A549 (cell line): ENCODE measurements around the gene DCLK1. TPM values are rescaled to one million over a fixed set of nuclear protein-coding genes. Genes with fewer than 3 reads are reported as not detected.
A peak's percentile ranks its signal among the peaks of the same experiment; 100 is the strongest.

Experiments
- ATAC-seq, 2 experiments: fragments of 200-7000 bp in 1 of 2; fragments of >200 bp in 1 of 2; cut with Nextera tagmentation in 1 of 2; cut with Tn5 transposase in 1 of 2; 3 replicates each; pipeline versions ENCODE4 v1.8.0 to v1.9.1; 2018 to 2020; ENCODE audit warnings: mild to moderate bottlenecking in 1 of 2, moderate library complexity in 1 of 2
- CTCF ChIA-PET: fragments of 300-600 bp; sonication (Branson Sonifier 250); formaldehyde crosslinking; extraction: SDS; loops from one replicate; lab custom pipeline; 2021; ENCODE audit warnings: antibody characterized with exemption, inconsistent platforms; lab: Yijun Ruan, JAX
- POLR2A ChIA-PET: fragments of 350-600 bp; formaldehyde crosslinking; extraction: SDS; loops from one replicate; lab custom pipeline; 2021; ENCODE audit warnings: antibody characterized with exemption, inconsistent platforms; lab: Yijun Ruan, JAX
- DNase-seq, 2 experiments: peaks; one replicate each; pipeline versions ENCODE4 v3.0.0 to v3.0.0-alpha.2; 2011 to 2016; ENCODE audit warnings: low read depth in 1 of 2, low spot score in 1 of 2
- FAIRE-seq: peaks from 2 replicates; lab custom pipeline; 2011; peaks lifted over from hg19 to GRCh38; lab: Jason Lieb, UNC
- H3K27ac ChIP-seq, 2 experiments: fragments of >200 bp; sonication (Bioruptor Twin); formaldehyde crosslinking; 3 replicates each; pipeline ENCODE4 v1.5.1; 2016 to 2017
- H3K4me1 ChIP-seq: fragments of >200 bp; sonication (Bioruptor Twin); formaldehyde crosslinking; 3 replicates; pipeline ENCODE4 v1.6.1; 2016
- H3K4me2 ChIP-seq: fragments of >200 bp; sonication (Bioruptor Twin); formaldehyde crosslinking; 3 replicates; pipeline ENCODE4 v1.6.1; 2016
- H3K4me3 ChIP-seq: fragments of >200 bp; sonication (Bioruptor Twin); formaldehyde crosslinking; 3 replicates; pipeline ENCODE4 v1.5.1; 2016
- H3K9me3 ChIP-seq: fragments of >200 bp; sonication (Bioruptor Twin); formaldehyde crosslinking; 3 replicates; pipeline ENCODE4 v1.6.1; 2016
- GATA3 ChIP-seq: IDR thresholded peaks from 2 replicates; pipeline ENCODE4 v1.6.1; 2012; ENCODE audit warnings: borderline replicate concordance
- JUN ChIP-seq, 2 experiments: fragments of >200 bp; sonication (Bioruptor Twin); formaldehyde crosslinking; IDR thresholded peaks; 2 replicates in 1 of 2; 3 replicates in 1 of 2; pipeline ENCODE4 v1.6.1; 2016 to 2017
- KDM5A ChIP-seq: fragments of 200-600 bp; sonication (generic); IDR thresholded peaks from 2 replicates; pipeline ENCODE4 v1.6.1; 2016; ENCODE audit warnings: antibody characterized with exemption, mild to moderate bottlenecking
- MAFK ChIP-seq: fragments of 450-650 bp; IDR thresholded peaks from 2 replicates; pipeline ENCODE4 v1.6.1; 2014; ENCODE audit not compliant: partially characterized antibody
- MYC ChIP-seq: IDR thresholded peaks from 2 replicates; pipeline ENCODE4 v1.6.1; 2012; ENCODE audit warnings: mild to moderate bottlenecking, inconsistent platforms, low read length, improper control_type of control experiment, borderline replicate concordance
- RARB ChIP-seq: fragments of 250-450 bp; sonication (Bioruptor Pico); IDR thresholded peaks from 2 replicates; pipeline ENCODE4 v1.8.0; 2021; ENCODE audit warnings: mild to moderate bottlenecking, moderate library complexity
- RNF2 ChIP-seq: fragments of 200-600 bp; sonication (generic); IDR thresholded peaks from 2 replicates; pipeline ENCODE4 v1.6.1; 2016; ENCODE audit warnings: low read depth, mild to moderate bottlenecking, antibody characterized with exemption, moderate library complexity, borderline replicate concordance
- TFCP2L1 ChIP-seq: fragments of 250-450 bp; sonication (Bioruptor Pico); IDR thresholded peaks from 2 replicates; pipeline ENCODE4 v1.5.0; 2021; ENCODE audit warnings: mild to moderate bottlenecking
- ZC3H11A ChIP-seq: fragments of 450-650 bp; IDR thresholded peaks from 2 replicates; pipeline ENCODE4 v1.6.1; 2014; ENCODE audit warnings: antibody characterized with exemption, mild to moderate bottlenecking
- ZSCAN20 ChIP-seq: fragments of 250-450 bp; sonication (Bioruptor Pico); IDR thresholded peaks from 2 replicates; pipeline ENCODE4 v1.8.0; 2022; ENCODE audit warnings: mild to moderate bottlenecking, moderate library complexity
- WGBS: methylation state at CpG from one replicate; pipeline ENCODE4 v1.1.6; 2017; ENCODE audit errors: missing lambda C conversion rate; 5-methylcytosine and 5-hydroxymethylcytosine counted together
- polyA plus RNA-seq, 4 experiments: library from polyadenylated mRNA; depleted of rRNA in 3 of 4; stranded (reverse); fragments of >200 nt; fragmentation: RNase III in 1 of 4; extraction: RNeasy Plus Mini Kit Qiagen cat#74134 plus additional on column Dnase treatment in 1 of 4; gene quantifications; 2 replicates in 3 of 4; 3 replicates in 1 of 4; pipeline ENCODE4 v1.2.3, GENCODE V29; 2011 to 2017
- TF ChIP-seq, protein P1 (sequence below): fragments of >200 bp; sonication (Bioruptor Twin); formaldehyde crosslinking; IDR thresholded peaks from 3 replicates; pipeline ENCODE4 v1.5.1; 2016
- TF ChIP-seq, protein P2 (sequence below): fragments of 150-350 bp; IDR thresholded peaks from 2 replicates; pipeline ENCODE4 v1.6.1; 2014; ENCODE audit warnings: low read depth, mild to moderate bottlenecking, low read length
- TF ChIP-seq, protein P3 (sequence below): fragments of 200-600 bp; sonication (generic); IDR thresholded peaks from 2 replicates; pipeline ENCODE4 v1.6.1; 2016; ENCODE audit warnings: antibody characterized with exemption, mild to moderate bottlenecking, moderate library complexity

The DCLK1 gene
- polyA plus RNA-seq, 2 of the 4 experiments (the other 2 are of a cell fraction) = 0.13 to 0.21 TPM

DNA sequence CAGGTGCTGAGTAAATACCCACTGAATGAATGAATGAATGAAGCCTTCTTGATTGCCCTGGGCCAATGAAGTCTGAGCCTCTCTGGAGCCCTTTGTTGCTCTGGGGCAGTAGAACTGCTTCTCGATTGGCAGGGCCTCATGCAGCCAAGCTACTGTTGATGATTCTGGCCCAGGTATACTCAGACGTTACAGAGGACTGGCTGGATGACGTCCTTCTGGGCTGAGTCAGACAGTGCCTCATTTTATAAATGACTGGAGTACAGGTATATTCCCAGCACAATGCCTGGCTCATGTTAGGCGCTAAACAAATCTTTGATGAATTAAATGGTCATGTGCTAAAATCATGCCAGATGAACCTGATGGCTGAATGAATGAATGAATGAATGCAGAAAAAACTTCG is 410.9 kb downstream of the DCLK1 start:
- H3K27ac ChIP-seq = no peak overlapping the region; a peak in 1 of 6 replicates
- WGBS = 66% methylated on average over 5 of the region's 5 CpGs
- POLR2A ChIA-PET = no interaction called here
- no peak for DNase-seq
- H3K4me3 ChIP-seq = peak overlapping the region; percentile 41; the same call in 2 of the 3 replicates
- FAIRE-seq = no peak
- TF ChIP-seq, protein P1, sequence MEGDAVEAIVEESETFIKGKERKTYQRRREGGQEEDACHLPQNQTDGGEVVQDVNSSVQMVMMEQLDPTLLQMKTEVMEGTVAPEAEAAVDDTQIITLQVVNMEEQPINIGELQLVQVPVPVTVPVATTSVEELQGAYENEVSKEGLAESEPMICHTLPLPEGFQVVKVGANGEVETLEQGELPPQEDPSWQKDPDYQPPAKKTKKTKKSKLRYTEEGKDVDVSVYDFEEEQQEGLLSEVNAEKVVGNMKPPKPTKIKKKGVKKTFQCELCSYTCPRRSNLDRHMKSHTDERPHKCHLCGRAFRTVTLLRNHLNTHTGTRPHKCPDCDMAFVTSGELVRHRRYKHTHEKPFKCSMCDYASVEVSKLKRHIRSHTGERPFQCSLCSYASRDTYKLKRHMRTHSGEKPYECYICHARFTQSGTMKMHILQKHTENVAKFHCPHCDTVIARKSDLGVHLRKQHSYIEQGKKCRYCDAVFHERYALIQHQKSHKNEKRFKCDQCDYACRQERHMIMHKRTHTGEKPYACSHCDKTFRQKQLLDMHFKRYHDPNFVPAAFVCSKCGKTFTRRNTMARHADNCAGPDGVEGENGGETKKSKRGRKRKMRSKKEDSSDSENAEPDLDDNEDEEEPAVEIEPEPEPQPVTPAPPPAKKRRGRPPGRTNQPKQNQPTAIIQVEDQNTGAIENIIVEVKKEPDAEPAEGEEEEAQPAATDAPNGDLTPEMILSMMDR = no peak
- TF ChIP-seq JUN (IDR thresholded peaks at IDR 0.05) (no peak), MAFK (no peak), ZC3H11A (no peak), MYC (no peak), RARB (no peak), GATA3 (no peak), ZSCAN20 (no peak), RNF2 (no peak), KDM5A (no peak), TFCP2L1 (CRISPR knock-in tag) (no peak)
- TF ChIP-seq, protein P2, sequence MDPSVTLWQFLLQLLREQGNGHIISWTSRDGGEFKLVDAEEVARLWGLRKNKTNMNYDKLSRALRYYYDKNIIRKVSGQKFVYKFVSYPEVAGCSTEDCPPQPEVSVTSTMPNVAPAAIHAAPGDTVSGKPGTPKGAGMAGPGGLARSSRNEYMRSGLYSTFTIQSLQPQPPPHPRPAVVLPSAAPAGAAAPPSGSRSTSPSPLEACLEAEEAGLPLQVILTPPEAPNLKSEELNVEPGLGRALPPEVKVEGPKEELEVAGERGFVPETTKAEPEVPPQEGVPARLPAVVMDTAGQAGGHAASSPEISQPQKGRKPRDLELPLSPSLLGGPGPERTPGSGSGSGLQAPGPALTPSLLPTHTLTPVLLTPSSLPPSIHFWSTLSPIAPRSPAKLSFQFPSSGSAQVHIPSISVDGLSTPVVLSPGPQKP = no peak
- TF ChIP-seq, protein P3, sequence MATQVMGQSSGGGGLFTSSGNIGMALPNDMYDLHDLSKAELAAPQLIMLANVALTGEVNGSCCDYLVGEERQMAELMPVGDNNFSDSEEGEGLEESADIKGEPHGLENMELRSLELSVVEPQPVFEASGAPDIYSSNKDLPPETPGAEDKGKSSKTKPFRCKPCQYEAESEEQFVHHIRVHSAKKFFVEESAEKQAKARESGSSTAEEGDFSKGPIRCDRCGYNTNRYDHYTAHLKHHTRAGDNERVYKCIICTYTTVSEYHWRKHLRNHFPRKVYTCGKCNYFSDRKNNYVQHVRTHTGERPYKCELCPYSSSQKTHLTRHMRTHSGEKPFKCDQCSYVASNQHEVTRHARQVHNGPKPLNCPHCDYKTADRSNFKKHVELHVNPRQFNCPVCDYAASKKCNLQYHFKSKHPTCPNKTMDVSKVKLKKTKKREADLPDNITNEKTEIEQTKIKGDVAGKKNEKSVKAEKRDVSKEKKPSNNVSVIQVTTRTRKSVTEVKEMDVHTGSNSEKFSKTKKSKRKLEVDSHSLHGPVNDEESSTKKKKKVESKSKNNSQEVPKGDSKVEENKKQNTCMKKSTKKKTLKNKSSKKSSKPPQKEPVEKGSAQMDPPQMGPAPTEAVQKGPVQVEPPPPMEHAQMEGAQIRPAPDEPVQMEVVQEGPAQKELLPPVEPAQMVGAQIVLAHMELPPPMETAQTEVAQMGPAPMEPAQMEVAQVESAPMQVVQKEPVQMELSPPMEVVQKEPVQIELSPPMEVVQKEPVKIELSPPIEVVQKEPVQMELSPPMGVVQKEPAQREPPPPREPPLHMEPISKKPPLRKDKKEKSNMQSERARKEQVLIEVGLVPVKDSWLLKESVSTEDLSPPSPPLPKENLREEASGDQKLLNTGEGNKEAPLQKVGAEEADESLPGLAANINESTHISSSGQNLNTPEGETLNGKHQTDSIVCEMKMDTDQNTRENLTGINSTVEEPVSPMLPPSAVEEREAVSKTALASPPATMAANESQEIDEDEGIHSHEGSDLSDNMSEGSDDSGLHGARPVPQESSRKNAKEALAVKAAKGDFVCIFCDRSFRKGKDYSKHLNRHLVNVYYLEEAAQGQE = no peak
- TF ChIP-seq, all 56 proteins: peak for 0
- CTCF ChIA-PET = interaction anchor here (0.5 to 1.0 kb wide), 6 partner anchors 7 to 525 kb away, joined by 3 to 5 read pairs (median 3); no protein-coding TSS in a partner anchor
- H3K4me2 ChIP-seq = peak overlapping the region; percentile 83
- no peak for ATAC-seq
- H3K9me3 ChIP-seq = no peaks in the 10 kb centered on the region
- H3K4me1 ChIP-seq = no peaks in the 10 kb centered on the region

Other genes starting within 250 kb of the DCLK1 start
- gene SOHLH2, start 83.2 kb upstream of the DCLK1 start, polyA plus RNA-seq (2011; rRNA removed) = 0.14 and 0.15 TPM in 2 replicates
- 0.04 TPM in 1 of 3 replicates, not detected in the others for gene SOHLH2, start 83.2 kb upstream of the DCLK1 start, polyA plus RNA-seq (2017; fragmentation: RNase III; extraction: RNeasy Plus Mini Kit Qiagen cat#74134 plus additional on column Dnase treatment)
- gene CCDC169, start 166.4 kb upstream of the DCLK1 start, polyA plus RNA-seq (2011; rRNA removed) = 1.4 and 2.0 TPM in 2 replicates
- gene CCDC169, start 166.4 kb upstream of the DCLK1 start, polyA plus RNA-seq (2017; fragmentation: RNase III; extraction: RNeasy Plus Mini Kit Qiagen cat#74134 plus additional on column Dnase treatment) = 1.0 to 1.7 TPM (median 1.3 TPM) in 3 replicates
- gene SPART, start 215.0 kb upstream of the DCLK1 start, polyA plus RNA-seq (2011; rRNA removed) = 36.8 and 37.0 TPM in 2 replicates
- gene SPART, start 215.0 kb upstream of the DCLK1 start, polyA plus RNA-seq (2017; fragmentation: RNase III; extraction: RNeasy Plus Mini Kit Qiagen cat#74134 plus additional on column Dnase treatment) = 33.9 to 40.2 TPM (median 34.3 TPM) in 3 replicates